ENCODE data around the gene SPINK8. TPM values are rescaled to one million over a fixed set of nuclear protein-coding genes. Genes with fewer than 3 reads are reported as not detected.

Gene SPINK8
- total RNA-seq, 1 experiment from 2014 or later, result not detected

- Histone ChIP-seq H3K23me2 (ENCODE audit: insufficient read length, low read depth, low read length, poor library complexity, severe bottlenecking) (peaks cover 10% of the 10 kb centered on the region), H3K4ac (ENCODE audit: low read depth, low read length) (no peak overlapping the region), H3K4me1 (ENCODE audit: insufficient read depth, low read length) (no peaks in the 10 kb centered on the region; the same call in 1 of the 2 replicates), H2BK20ac (ENCODE audit: low read depth, low read length, poor library complexity, severe bottlenecking) (no peak overlapping the region), H2BK15ac (ENCODE audit: low read depth, low read length) (no peak overlapping the region), H4K20me1 (ENCODE audit: control insufficient read depth, insufficient read depth, insufficient read length) (no peaks in the 10 kb centered on the region), H4K5ac (ENCODE audit: insufficient read length, low read depth, low read length) (no peak overlapping the region), H2BK5ac (ENCODE audit: insufficient read length, low read length) (no peak overlapping the region), H3K79me2 (ENCODE audit: insufficient read depth, low read length) (no peaks in the 10 kb centered on the region; the same call in 1 of the 2 replicates), H2AK5ac (ENCODE audit: insufficient read length, low read length) (no peak overlapping the region), H3K14ac (ENCODE audit: insufficient read depth, low read length) (no peak overlapping the region), H2AFZ (ENCODE audit: low read length) (no peak overlapping the region), H3K56ac (ENCODE audit: insufficient read length, low read depth, low read length) (no peak overlapping the region), H3K27ac (ENCODE audit: insufficient read length, low read depth, low read length) (no peak overlapping the region), H3K23ac (ENCODE audit: insufficient read length, low read depth, low read length) (no peak overlapping the region), H3K27me3 (ENCODE audit: insufficient read depth, low read length) (no peaks in the 10 kb centered on the region), H4K8ac (replicated peaks; ENCODE audit: insufficient read length, low read depth, low read length) (no peak overlapping the region), H4K91ac (ENCODE audit: insufficient read length, low read depth, low read length) (no peak overlapping the region), H3K4me2 (ENCODE audit: insufficient read depth, insufficient read length, low read length) (no peak overlapping the region), H2BK12ac (ENCODE audit: insufficient read length, low read depth, low read length) (no peak overlapping the region), H3K79me1 (ENCODE audit: insufficient read depth, low read depth, low read length, poor library complexity, severe bottlenecking) (no peaks in the 10 kb centered on the region), H2BK120ac (ENCODE audit: low read depth, low read length, poor library complexity, severe bottlenecking) (no peak overlapping the region), H3K9ac (ENCODE audit: extremely low read depth, insufficient read length, low read length) (no peak overlapping the region), H3T11ph (ENCODE audit: low read length) (no peak overlapping the region), H3K18ac (ENCODE audit: insufficient read length, low read depth, low read length) (no peak overlapping the region), H3K9me3 (ENCODE audit: control insufficient read depth, low read depth, low read length) (no peaks in the 10 kb centered on the region)
- Mint-ChIP-seq H3K27me3 (ENCODE audit: low read depth) (no peaks in the 10 kb centered on the region; the same call in 1 of the 2 replicates), H3K36me3 (ENCODE audit: insufficient read depth in 1 of 3, low read depth in 3 of 3) (peaks cover 11 to 60% (median 39%) of the 10 kb centered on the region in 3 experiments; a peak in 6 of 7 replicates), H3K4me1 (peaks cover 12 to 13% of the 10 kb centered on the region in 2 experiments), H3K27ac (no peak overlapping the region; a peak in 1 of 7 replicates), H3K9me3 (peaks cover 2 to 3% of the 10 kb centered on the region in 2 experiments; a peak in 1 of 5 replicates), H3K4me3 (no peak overlapping the region)
- TF ChIP-seq, protein P1, sequence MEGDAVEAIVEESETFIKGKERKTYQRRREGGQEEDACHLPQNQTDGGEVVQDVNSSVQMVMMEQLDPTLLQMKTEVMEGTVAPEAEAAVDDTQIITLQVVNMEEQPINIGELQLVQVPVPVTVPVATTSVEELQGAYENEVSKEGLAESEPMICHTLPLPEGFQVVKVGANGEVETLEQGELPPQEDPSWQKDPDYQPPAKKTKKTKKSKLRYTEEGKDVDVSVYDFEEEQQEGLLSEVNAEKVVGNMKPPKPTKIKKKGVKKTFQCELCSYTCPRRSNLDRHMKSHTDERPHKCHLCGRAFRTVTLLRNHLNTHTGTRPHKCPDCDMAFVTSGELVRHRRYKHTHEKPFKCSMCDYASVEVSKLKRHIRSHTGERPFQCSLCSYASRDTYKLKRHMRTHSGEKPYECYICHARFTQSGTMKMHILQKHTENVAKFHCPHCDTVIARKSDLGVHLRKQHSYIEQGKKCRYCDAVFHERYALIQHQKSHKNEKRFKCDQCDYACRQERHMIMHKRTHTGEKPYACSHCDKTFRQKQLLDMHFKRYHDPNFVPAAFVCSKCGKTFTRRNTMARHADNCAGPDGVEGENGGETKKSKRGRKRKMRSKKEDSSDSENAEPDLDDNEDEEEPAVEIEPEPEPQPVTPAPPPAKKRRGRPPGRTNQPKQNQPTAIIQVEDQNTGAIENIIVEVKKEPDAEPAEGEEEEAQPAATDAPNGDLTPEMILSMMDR (conservative IDR thresholded peaks at IDR 0.05), result no peak
- no CpG with 5 or more reads among the region's 5 CpGs for WGBS (ENCODE audit: extremely low coverage, insufficient read length, low lambda C conversion rate)
- no peak for DNase-seq
Measured at GRCh38 chr3:48297111-48297810, 36.2 kb downstream of the SPINK8 start.
